Right lobe of liver (tissue), 6 donors: ENCODE data around the gene TNIP1. TPM values are rescaled to one million over a fixed set of nuclear protein-coding genes. Genes with fewer than 3 reads are reported as not detected.

Source experiments
- ATAC-seq, 4 donors: fragments of 200-7000 bp; cut with Tn5 transposase; one replicate each; pipeline ENCODE4 v1.9.1; 2020; ENCODE audit warnings: mild to moderate bottlenecking in 4 of 4, moderate library complexity in 4 of 4
- DNase-seq, 3 donors: peaks; one replicate each; pipeline ENCODE4 v3.0.0-alpha.2; 2020
- H3K27ac ChIP-seq, 3 donors: fragments of 200-600 bp; one replicate each; pipeline ENCODE4 v1.8.0; 2022
- H3K27me3 ChIP-seq, 2 donors: fragments of 200-600 bp; one replicate each; pipeline ENCODE4 v1.8.0; 2022
- H3K36me3 ChIP-seq, 4 donors: fragments of 200-600 bp; sonication (generic) in 1 of 4; one replicate each; pipeline versions ENCODE4 v1.5.1 to v1.8.0; 2017 to 2022; ENCODE audit warnings: control low read depth in 1 of 4
- H3K4me1 ChIP-seq, 4 donors: fragments of 200-600 bp; sonication (generic) in 1 of 4; one replicate each; pipeline versions ENCODE4 v1.5.1 to v1.8.0; 2017 to 2022; ENCODE audit warnings: control low read depth in 1 of 4
- H3K4me3 ChIP-seq, 3 donors: fragments of 200-600 bp; one replicate each; pipeline ENCODE4 v1.8.0; 2022
- H3K9me3 ChIP-seq, 4 donors: fragments of 200-600 bp; sonication (generic) in 1 of 4; one replicate each; pipeline versions ENCODE4 v1.5.1 to v1.8.0; 2017 to 2022; ENCODE audit warnings: control low read depth in 1 of 4
- POLR2A ChIP-seq: fragments of 450-650 bp; IDR thresholded peaks from one replicate; pipeline ENCODE4 v1.6.1; 2017; ENCODE audit warnings: antibody characterized with exemption, mild to moderate bottlenecking
- WGBS: methylation state at CpG from one replicate; pipeline ENCODE4 v1.1.6; 2018; ENCODE audit warnings: low coverage, low lambda C conversion rate; ENCODE audit not compliant: insufficient coverage; ENCODE audit errors: missing lambda C conversion rate; 5-methylcytosine and 5-hydroxymethylcytosine counted together
- intact Hi-C, 2 donors: fragments of 100-400 bp; cut with DNase I; formaldehyde crosslinking; loops; one replicate each; pipeline versions ENCODE4 v1.11.2 to v1.14.1; 2022
- total RNA-seq, 6 experiments: library from RNA; depleted of rRNA in 2 of 6; stranded (reverse); fragments of >200 nt in 2 of 6; fragmentation: NEBNext Ultra II Directional in 3 of 6; extraction: Animal tissue kit (Norgen Biotek cat#: 25700) in 3 of 6; gene quantifications; one replicate each; pipeline versions ENCODE4 v1.1.0 to v1.2.4, GENCODE V29; 2016 to 2023
- TF ChIP-seq, protein P1 (sequence below), 4 donors: fragments of 200-600 bp in 3 of 4; fragments of 450-650 bp in 1 of 4; IDR thresholded peaks; one replicate each; pipeline versions ENCODE4 v1.5.1 to v1.8.0; 2016 to 2022; ENCODE audit warnings: antibody characterized with exemption in 4 of 4, mild to moderate bottlenecking in 2 of 4
- donor health status: DM: no; HTN: yes; CAD: no.
- donor health status: DM: no; HTN: no; CAD: no.
- donor health status: DM: no; HTN: no; CAD: no.
- donor health status: DM: no; HTN: yes; CAD: no.
- donor health status: DM: no; HTN: yes; CAD: no.

Gene TNIP1
- total RNA-seq, 6 experiments from 2014 or later, result 70.1 to 155 (median 79.1) TPM

DNA sequence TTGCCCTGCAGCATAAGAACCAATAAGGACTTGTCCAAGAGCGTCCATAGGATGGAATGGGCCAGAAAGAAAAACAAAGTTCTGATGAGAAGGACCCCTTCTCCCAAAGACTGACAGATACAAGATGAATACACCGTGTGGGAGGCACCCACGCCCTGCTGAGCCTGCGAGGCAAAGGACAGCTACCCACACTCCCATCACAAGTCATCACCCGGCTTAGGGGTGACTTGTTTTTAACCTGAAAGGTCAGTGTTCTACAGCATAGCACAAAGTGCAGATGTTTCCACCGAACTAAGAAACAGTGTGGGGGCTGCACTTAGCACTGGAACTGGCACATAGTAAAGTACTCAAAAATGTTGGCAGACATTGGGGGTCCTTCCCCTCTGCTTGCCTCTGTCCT, 13.9 kb downstream of the TNIP1 start:
- Histone ChIP-seq H3K27ac (no peak overlapping the region), H3K9me3 (no peaks in the 10 kb centered on the region), H3K4me1 (peaks cover 0 to 53% (median 18%) of the 10 kb centered on the region in 4 donors)

DNA sequence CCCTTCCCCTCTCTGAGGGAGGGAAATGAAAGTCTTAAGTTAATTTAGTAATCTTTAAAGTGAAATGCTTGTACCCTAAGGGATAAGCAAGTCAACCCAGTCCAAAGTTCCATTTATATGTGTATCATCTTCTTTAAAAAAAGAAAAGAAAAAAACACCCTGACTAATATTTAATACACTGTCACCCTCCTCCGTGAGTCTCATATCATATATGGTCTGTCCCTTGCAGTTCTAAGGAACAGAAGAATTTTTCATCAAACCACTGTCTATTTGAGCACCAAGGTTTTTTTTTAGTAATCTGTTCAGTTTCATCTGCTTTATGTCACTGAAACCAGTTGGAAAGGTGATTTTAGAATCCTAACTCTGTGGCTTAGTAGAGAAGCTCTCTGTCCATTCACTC, 15.2 kb downstream of the TNIP1 start:
- intact Hi-C loops, result no loop called here
- Histone ChIP-seq H3K4me1 (peaks cover 0 to 60% (median 20%) of the 10 kb centered on the region in 4 donors), H3K9me3 (no peaks in the 10 kb centered on the region), H3K36me3 (peaks cover 0 to 29% (median 8%) of the 10 kb centered on the region in 4 donors), H3K27ac (no peak overlapping the region), H3K4me3 (no peak overlapping the region), H3K27me3 (no peaks in the 10 kb centered on the region)
- 82% methylated on average over 1 of the region's 1 CpG for WGBS
- no peak for DNase-seq
- TF ChIP-seq POLR2A, result no peak
- TF ChIP-seq, protein P1, sequence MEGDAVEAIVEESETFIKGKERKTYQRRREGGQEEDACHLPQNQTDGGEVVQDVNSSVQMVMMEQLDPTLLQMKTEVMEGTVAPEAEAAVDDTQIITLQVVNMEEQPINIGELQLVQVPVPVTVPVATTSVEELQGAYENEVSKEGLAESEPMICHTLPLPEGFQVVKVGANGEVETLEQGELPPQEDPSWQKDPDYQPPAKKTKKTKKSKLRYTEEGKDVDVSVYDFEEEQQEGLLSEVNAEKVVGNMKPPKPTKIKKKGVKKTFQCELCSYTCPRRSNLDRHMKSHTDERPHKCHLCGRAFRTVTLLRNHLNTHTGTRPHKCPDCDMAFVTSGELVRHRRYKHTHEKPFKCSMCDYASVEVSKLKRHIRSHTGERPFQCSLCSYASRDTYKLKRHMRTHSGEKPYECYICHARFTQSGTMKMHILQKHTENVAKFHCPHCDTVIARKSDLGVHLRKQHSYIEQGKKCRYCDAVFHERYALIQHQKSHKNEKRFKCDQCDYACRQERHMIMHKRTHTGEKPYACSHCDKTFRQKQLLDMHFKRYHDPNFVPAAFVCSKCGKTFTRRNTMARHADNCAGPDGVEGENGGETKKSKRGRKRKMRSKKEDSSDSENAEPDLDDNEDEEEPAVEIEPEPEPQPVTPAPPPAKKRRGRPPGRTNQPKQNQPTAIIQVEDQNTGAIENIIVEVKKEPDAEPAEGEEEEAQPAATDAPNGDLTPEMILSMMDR (IDR thresholded peaks at IDR 0.05), result no peak
- ATAC-seq, result no peak

More for the DNA sequence above, 13.9 kb downstream of the TNIP1 start:
- ATAC-seq, result no peak
- TF ChIP-seq, protein P1 (IDR thresholded peaks at IDR 0.05), result no peak
- TF ChIP-seq POLR2A, result no peak
- intact Hi-C loops, result no loop called here
- Histone ChIP-seq H3K4me3 (no peak overlapping the region), H3K36me3 (peaks cover 0 to 17% (median 4%) of the 10 kb centered on the region in 4 donors), H3K27me3 (no peaks in the 10 kb centered on the region)
- no peak for DNase-seq
- no CpG with 5 or more reads among the region's 6 CpGs for WGBS

DNA sequence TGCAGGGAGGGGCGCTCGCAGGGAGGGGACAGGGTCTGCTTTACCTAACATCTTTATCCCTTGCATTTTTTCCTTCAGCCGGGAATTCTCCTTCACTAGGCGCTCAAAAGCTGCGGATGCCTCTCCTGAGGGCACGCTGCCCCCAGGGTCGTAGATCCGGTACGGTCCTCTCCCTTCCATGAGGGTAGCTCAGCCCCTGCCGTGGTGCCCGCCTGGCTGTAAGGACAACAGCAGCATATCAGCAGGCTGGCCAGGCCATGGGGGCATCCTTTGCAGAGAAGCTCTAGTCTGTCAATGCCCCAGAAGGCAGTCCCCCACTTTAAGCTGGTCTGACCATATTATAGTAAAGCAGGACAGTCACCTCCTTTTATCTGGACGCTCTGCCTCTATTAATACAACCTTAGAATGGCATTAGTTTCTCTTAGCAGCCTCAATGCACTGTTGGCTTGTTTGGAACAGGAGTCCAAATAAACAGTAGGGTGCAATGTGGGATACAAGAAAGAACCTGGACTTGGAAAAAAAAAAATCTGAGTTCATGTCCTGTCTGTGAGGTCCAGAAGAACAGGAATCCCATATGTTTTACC, 15.8 kb downstream of the TNIP1 start:
- no peak overlapping the region for H3K4me3 ChIP-seq
- peaks cover 0 to 62% (median 23%) of the 10 kb centered on the region in 4 donors for H3K4me1 ChIP-seq
- H3K27me3 ChIP-seq, result no peaks in the 10 kb centered on the region
- WGBS, result 100% methylated on average over 4 of the region's 12 CpGs
- ATAC-seq (no peak), DNase-seq (no peak)
- H3K9me3 ChIP-seq, result no peaks in the 10 kb centered on the region
- H3K27ac ChIP-seq, result no peak overlapping the region
- peaks cover 0 to 29% (median 8%) of the 10 kb centered on the region in 4 donors for H3K36me3 ChIP-seq
- intact Hi-C loops, result no loop called here
- TF ChIP-seq, protein P1 (IDR thresholded peaks at IDR 0.05), result no peak
- no peak for TF ChIP-seq POLR2A

DNA sequence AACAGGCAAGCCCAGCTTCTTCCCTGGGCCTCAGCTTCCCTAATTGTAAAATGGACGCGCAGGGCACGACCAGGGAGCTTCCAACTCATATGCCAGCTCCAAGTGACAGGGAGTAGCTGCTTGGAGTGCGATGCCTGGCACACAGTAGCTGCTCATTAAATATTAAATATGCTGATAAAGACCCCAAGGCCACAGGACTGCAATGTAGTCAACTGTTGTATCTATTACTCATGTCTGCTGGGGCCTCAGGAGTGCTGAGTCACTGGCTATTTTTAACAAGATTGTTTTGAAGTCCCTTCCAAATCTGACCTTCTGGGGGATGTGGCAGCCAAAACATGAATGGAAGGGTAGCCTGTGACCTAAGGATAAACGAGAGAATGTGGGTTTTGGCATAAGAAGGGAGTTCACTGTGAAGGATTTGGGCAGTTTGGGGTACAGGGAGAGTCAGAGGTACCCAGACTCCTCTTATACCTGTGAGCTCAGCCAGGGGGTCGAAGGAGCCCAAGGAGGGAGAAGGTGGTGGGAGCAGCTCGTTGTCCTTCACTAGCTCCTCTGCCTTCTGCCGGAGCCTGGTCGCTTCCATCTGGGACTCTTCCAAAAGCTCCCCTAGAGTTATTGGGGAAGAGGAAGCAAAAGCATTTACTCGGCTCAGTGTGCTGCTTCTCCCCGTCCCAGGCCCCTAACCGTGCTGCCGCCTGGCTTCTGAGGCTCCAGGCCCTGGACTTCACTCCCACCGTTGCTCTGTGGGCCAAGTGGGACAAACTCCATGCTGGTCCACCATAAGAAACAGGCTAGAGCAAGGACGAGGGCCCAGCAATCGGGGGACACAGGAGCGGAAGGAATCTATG, 17.5 kb downstream of the TNIP1 start:
- WGBS, result 73% methylated on average over 5 of the region's 17 CpGs

More for the DNA sequence above, 17.5 kb downstream of the TNIP1 start:
- Histone ChIP-seq H3K27ac (peak overlapping the region; percentile 19 to 61 (median 21)), H3K27me3 (no peaks in the 10 kb centered on the region), H3K9me3 (no peaks in the 10 kb centered on the region), H3K36me3 (peaks cover 0 to 35% (median 15%) of the 10 kb centered on the region in 4 donors), H3K4me3 (no peak overlapping the region), H3K4me1 (peaks cover 0 to 56% (median 20%) of the 10 kb centered on the region in 4 donors)
- ATAC-seq (peak in 1 of 4 donors; percentile 44), DNase-seq (no peak)
- intact Hi-C loops, result no loop called here
- no peak for TF ChIP-seq POLR2A
- TF ChIP-seq, protein P1 (IDR thresholded peaks at IDR 0.05), result no peak
